GM12874 (cell line): ENCODE data around the gene ATP10A.

Source experiments
- CTCF ChIP-seq: IDR thresholded peaks from 2 replicates; pipeline ENCODE4 v1.5.1; 2011; ENCODE audit warnings: low read depth, mild to moderate bottlenecking, control low read depth, low read length, moderate library complexity; ENCODE audit not compliant: insufficient read depth

ATP10A gene

GRCh38 chr15:25718169-25718536 is 145.0 kb downstream of the ATP10A start:
- no peak for TF ChIP-seq CTCF

- TF ChIP-seq CTCF = no peak
Measured at GRCh38 chr15:25717457-25718168, 145.5 kb downstream of the ATP10A start.

- TF ChIP-seq CTCF = no peak
Measured at GRCh38 chr15:25717127-25717456, 146.0 kb downstream of the ATP10A start.

GRCh38 chr15:25716414-25717126 is 146.6 kb downstream of the ATP10A start:
- TF ChIP-seq CTCF = no peak

GRCh38 chr15:25715536-25716413 is 147.4 kb downstream of the ATP10A start:
- no peak for TF ChIP-seq CTCF

GRCh38 chr15:25714538-25714840 is 148.6 kb downstream of the ATP10A start:
- no peak for TF ChIP-seq CTCF
